Trophoblast cell (in vitro differentiated cells and primary cell): Measurements from ENCODE around the gene SLC39A9.
"Not testable (repeated sequence)": the region's sequence is repeated elsewhere in the genome, so short reads cannot be mapped to it uniquely, and the experiment has no call there.

Source experiments
- DNase-seq, 2 donors: peaks; one replicate each; pipeline ENCODE4 v3.0.0-alpha.2; 2016
- H2AFZ ChIP-seq: 2 replicates; pipeline ENCODE4 v1.6.1; 2013; ENCODE audit warnings: low read length, moderate library complexity, mild to moderate bottlenecking; ENCODE audit not compliant: insufficient read depth, poor library complexity
- H2AK5ac ChIP-seq: 2 replicates; pipeline ENCODE4 v1.6.1; 2013; ENCODE audit warnings: mild to moderate bottlenecking, low read length
- H2BK120ac ChIP-seq: 2 replicates; pipeline ENCODE4 v1.6.1; 2013; ENCODE audit warnings: low read length, mild to moderate bottlenecking, moderate library complexity; ENCODE audit not compliant: insufficient read depth, poor library complexity
- H2BK12ac ChIP-seq: 2 replicates; pipeline ENCODE4 v1.6.1; 2013; ENCODE audit warnings: mild to moderate bottlenecking, low read length, moderate library complexity
- H2BK5ac ChIP-seq: 2 replicates; pipeline ENCODE4 v1.6.1; 2013; ENCODE audit warnings: low read length, low read depth, moderate library complexity, mild to moderate bottlenecking; ENCODE audit not compliant: poor library complexity
- H3K14ac ChIP-seq: 2 replicates; pipeline ENCODE4 v1.6.1; 2013; ENCODE audit warnings: mild to moderate bottlenecking, low read length
- H3K18ac ChIP-seq: 2 replicates; pipeline ENCODE4 v1.6.1; 2013; ENCODE audit warnings: mild to moderate bottlenecking, low read length
- H3K23ac ChIP-seq: 2 replicates; pipeline ENCODE4 v1.6.1; 2013; ENCODE audit warnings: low read length
- H3K27ac ChIP-seq: 2 replicates; pipeline ENCODE4 v1.5.1; 2013; ENCODE audit warnings: low read depth, mild to moderate bottlenecking, inconsistent platforms, low read length, moderate library complexity
- H3K27me3 ChIP-seq: 2 replicates; pipeline ENCODE4 v1.6.1; 2013; ENCODE audit warnings: inconsistent platforms, mild to moderate bottlenecking, low read length, moderate library complexity; ENCODE audit not compliant: insufficient read depth
- H3K36me3 ChIP-seq, 2 experiments: 1 replicate in 1 of 2; 2 replicates in 1 of 2; pipeline ENCODE4 v1.6.1; 2013; ENCODE audit warnings: low read length in 2 of 2, mild to moderate bottlenecking in 2 of 2, moderate library complexity in 1 of 2; ENCODE audit not compliant: insufficient read depth in 2 of 2, control insufficient read depth in 1 of 2
- H3K4ac ChIP-seq: 2 replicates; pipeline ENCODE4 v1.6.1; 2013; ENCODE audit warnings: low read depth, mild to moderate bottlenecking, low read length, moderate library complexity
- H3K4me1 ChIP-seq, 2 experiments: 1 replicate in 1 of 2; 2 replicates in 1 of 2; pipeline ENCODE4 v1.6.1; 2013; ENCODE audit warnings: low read length in 2 of 2, mild to moderate bottlenecking in 2 of 2, moderate library complexity in 1 of 2; ENCODE audit not compliant: insufficient read depth in 2 of 2, control insufficient read depth in 1 of 2
- H3K4me2 ChIP-seq: 2 replicates; pipeline ENCODE4 v1.6.1; 2013; ENCODE audit warnings: inconsistent platforms, mild to moderate bottlenecking, low read length, moderate library complexity
- H3K4me3 ChIP-seq: 2 replicates; pipeline ENCODE4 v1.5.1; 2013; ENCODE audit warnings: mild to moderate bottlenecking, low read depth, low read length, inconsistent platforms
- H3K79me1 ChIP-seq: one replicate; pipeline ENCODE4 v1.6.1; 2013; ENCODE audit warnings: low read length
- H3K79me2 ChIP-seq: 2 replicates; pipeline ENCODE4 v1.6.1; 2013; ENCODE audit warnings: low read length, mild to moderate bottlenecking; ENCODE audit not compliant: control insufficient read depth, insufficient read depth, poor library complexity
- H3K9ac ChIP-seq: 2 replicates; pipeline ENCODE4 v1.6.1; 2013; ENCODE audit warnings: mild to moderate bottlenecking, low read length
- H3K9me3 ChIP-seq: 2 replicates; pipeline ENCODE4 v1.6.1; 2013; ENCODE audit warnings: low read depth, mild to moderate bottlenecking, control low read depth, inconsistent platforms, low read length; ENCODE audit not compliant: insufficient read depth
- H4K12ac ChIP-seq: 2 replicates; pipeline ENCODE4 v1.6.1; 2013; ENCODE audit warnings: low read depth, mild to moderate bottlenecking, low read length, moderate library complexity
- H4K8ac ChIP-seq: 2 replicates; pipeline ENCODE4 v1.6.1; 2013; ENCODE audit warnings: low read depth, mild to moderate bottlenecking, low read length, moderate library complexity
- H4K91ac ChIP-seq: one replicate; pipeline ENCODE4 v1.6.1; 2013; ENCODE audit warnings: low read depth, mild to moderate bottlenecking, low read length, moderate library complexity
- WGBS: extraction: QIAGEN DNeasy Blood & Tissue Kit; methylation state at CpG from one replicate; pipeline ENCODE4 v1.1.7; 2013; ENCODE audit warnings: missing lambda C conversion rate; ENCODE audit not compliant: insufficient read length, insufficient coverage; ENCODE audit errors: extremely low coverage; 5-methylcytosine and 5-hydroxymethylcytosine counted together

SLC39A9 gene

GRCh38 chr14:69413483-69413882 is 15.0 kb downstream of the SLC39A9 start:
- Histone ChIP-seq H3K9ac (no peak overlapping the region), H3K27me3 (no peaks in the 10 kb centered on the region), H3K23ac (no peak overlapping the region), H4K12ac (no peak overlapping the region), H3K4me2 (no peak overlapping the region), H2BK120ac (no peak overlapping the region), H3K27ac (no peak overlapping the region), H3K4me3 (no peak overlapping the region), H3K18ac (no peak overlapping the region), H2BK12ac (no peak overlapping the region), H3K4ac (no peak overlapping the region), H2BK5ac (no peak overlapping the region), H3K4me1 (no peaks in the 10 kb centered on the region), H3K79me1 (no peaks in the 10 kb centered on the region), H3K79me2 (no peaks in the 10 kb centered on the region), H4K91ac (no peak overlapping the region), H3K14ac (no peak overlapping the region), H2AK5ac (no peak overlapping the region), H3K36me3 (no peaks in the 10 kb centered on the region), H2AFZ (no peak overlapping the region), H3K9me3 (no peaks in the 10 kb centered on the region), H4K8ac (no peak overlapping the region)
- no peak for DNase-seq
- no CpG with 5 or more reads among the region's 2 CpGs for WGBS

DNA sequence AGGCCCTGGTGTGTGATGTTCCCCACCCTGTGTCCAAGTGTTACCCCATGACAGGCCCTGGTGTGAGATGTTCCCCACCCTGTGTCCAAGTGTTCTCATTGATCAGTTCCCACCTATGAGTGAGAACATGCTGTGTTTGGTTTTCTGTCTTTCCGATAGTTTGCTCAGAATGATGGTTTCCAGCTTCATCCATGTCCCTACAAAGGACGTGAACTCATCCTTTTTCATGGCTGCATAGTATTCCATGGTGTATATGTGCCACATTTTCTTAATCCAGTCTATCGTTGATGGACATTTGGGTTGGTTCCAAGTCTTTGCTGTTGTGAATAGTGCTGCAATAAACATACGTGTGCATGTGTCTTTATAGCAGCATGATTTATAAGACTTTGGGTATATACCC is 17.6 kb downstream of the SLC39A9 start:
- not testable (repeated sequence) for H2BK5ac ChIP-seq, H4K12ac ChIP-seq, DNase-seq, H3K27me3 ChIP-seq, H2BK120ac ChIP-seq, H4K91ac ChIP-seq, H2BK12ac ChIP-seq, H3K4me1 ChIP-seq, H3K4me2 ChIP-seq, H3K4me3 ChIP-seq, H3K27ac ChIP-seq, H3K9ac ChIP-seq, H3K9me3 ChIP-seq, H3K36me3 ChIP-seq, H3K4ac ChIP-seq, H3K79me2 ChIP-seq, H4K8ac ChIP-seq, H3K23ac ChIP-seq, H3K79me1 ChIP-seq, H2AFZ ChIP-seq, H3K18ac ChIP-seq, H2AK5ac ChIP-seq, H3K14ac ChIP-seq
- WGBS = no CpG with 5 or more reads among the region's 4 CpGs

DNA sequence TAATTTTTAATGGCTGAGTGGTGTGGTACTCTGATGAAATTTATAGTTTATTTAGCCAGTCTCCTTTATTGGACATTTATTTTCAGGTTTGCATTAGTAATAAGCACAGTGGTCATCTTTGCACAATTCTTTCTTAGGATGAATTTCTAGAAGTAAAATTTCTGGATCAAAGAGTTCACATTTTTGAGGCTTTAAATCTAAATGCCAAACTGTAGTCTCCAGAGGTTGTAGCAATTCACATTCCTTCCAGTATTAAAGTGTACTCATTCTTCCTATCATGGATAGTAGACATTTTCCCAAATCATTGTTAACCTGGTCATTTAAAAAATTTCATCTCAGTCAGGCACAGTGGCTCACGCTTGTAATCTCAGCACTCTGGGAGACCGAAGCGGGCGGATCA is 24.8 kb downstream of the SLC39A9 start:
- Histone ChIP-seq H3K9ac (no peak overlapping the region), H3K36me3 (peaks cover 12 to 14% of the 10 kb centered on the region in 2 experiments), H3K4ac (no peak overlapping the region), H3K27me3 (no peaks in the 10 kb centered on the region), H4K91ac (no peak overlapping the region), H2BK120ac (no peak overlapping the region), H2AFZ (no peak overlapping the region), H4K12ac (no peak overlapping the region), H3K18ac (no peak overlapping the region), H3K4me3 (no peak overlapping the region), H3K9me3 (peaks cover 5% of the 10 kb centered on the region), H3K23ac (no peak overlapping the region), H4K8ac (no peak overlapping the region), H3K4me1 (no peaks in the 10 kb centered on the region), H3K4me2 (no peak overlapping the region), H3K79me2 (no peaks in the 10 kb centered on the region), H3K27ac (no peak overlapping the region), H3K14ac (no peak overlapping the region), H2BK5ac (no peak overlapping the region), H3K79me1 (no peaks in the 10 kb centered on the region), H2BK12ac (no peak overlapping the region), H2AK5ac (no peak overlapping the region)
- DNase-seq = no peak
- no CpG with 5 or more reads among the region's 4 CpGs for WGBS

DNA sequence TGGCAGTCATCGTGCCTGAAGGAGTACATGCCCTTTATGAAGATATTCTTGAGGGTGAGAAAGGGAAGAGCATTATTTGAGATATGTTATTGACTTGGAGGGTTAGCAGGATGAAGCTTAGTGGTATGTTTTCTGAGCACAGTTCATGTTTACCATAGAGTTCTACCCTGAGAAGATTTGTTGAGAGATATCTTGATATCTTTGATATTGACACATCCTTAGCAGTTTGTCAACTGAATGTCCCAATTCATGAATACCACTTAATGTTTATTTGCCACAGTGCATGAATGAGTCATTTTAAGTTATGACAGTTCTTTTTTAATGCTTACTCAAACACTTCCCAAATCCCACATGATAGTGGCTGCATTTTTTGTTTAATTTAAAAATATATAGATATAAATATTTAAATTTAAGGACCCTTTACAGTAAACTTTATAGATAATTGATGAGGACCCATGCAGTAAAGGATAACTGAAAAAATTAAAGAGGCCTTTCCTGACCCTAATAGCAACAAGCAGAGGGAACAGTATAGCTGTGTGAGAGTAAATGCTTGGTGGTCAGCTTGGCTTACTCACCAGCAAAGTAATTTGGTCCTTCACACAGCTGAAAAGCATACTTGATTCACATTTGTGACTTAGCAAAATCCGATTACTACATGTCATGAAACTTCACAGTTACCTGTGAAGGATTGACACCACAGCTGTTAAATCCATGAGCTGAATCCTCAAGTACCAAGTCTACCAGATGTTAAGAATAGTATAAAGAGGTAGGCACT is 25.8 kb downstream of the SLC39A9 start:
- no CpG with 5 or more reads among the region's 2 CpGs for WGBS
- H3K27me3 ChIP-seq = no peaks in the 10 kb centered on the region
- H4K91ac ChIP-seq = no peak overlapping the region
- H3K9ac ChIP-seq = no peak overlapping the region
- no peak overlapping the region for H2AFZ ChIP-seq
- no peak overlapping the region for H3K27ac ChIP-seq
- H2AK5ac ChIP-seq = no peak overlapping the region
- no peak overlapping the region for H3K4me2 ChIP-seq
- H2BK5ac ChIP-seq = no peak overlapping the region
- H4K8ac ChIP-seq = no peak overlapping the region
- no peaks in the 10 kb centered on the region for H3K79me1 ChIP-seq
- H3K4me1 ChIP-seq = no peaks in the 10 kb centered on the region
- no peak overlapping the region for H2BK12ac ChIP-seq
- H3K18ac ChIP-seq = no peak overlapping the region
- no peak overlapping the region for H4K12ac ChIP-seq
- no peak for DNase-seq
- peaks cover 12 to 14% of the 10 kb centered on the region in 2 experiments for H3K36me3 ChIP-seq
- H2BK120ac ChIP-seq = no peak overlapping the region
- H3K14ac ChIP-seq = no peak overlapping the region
- H3K4ac ChIP-seq = no peak overlapping the region
- H3K79me2 ChIP-seq = no peaks in the 10 kb centered on the region
- H3K4me3 ChIP-seq = no peak overlapping the region
- peaks cover 5% of the 10 kb centered on the region for H3K9me3 ChIP-seq
- H3K23ac ChIP-seq = no peak overlapping the region
